ENCODE results near the gene ZNF135.
A peak's percentile ranks its signal among the peaks of the same experiment; 100 is the strongest.

The ZNF135 gene

DNA sequence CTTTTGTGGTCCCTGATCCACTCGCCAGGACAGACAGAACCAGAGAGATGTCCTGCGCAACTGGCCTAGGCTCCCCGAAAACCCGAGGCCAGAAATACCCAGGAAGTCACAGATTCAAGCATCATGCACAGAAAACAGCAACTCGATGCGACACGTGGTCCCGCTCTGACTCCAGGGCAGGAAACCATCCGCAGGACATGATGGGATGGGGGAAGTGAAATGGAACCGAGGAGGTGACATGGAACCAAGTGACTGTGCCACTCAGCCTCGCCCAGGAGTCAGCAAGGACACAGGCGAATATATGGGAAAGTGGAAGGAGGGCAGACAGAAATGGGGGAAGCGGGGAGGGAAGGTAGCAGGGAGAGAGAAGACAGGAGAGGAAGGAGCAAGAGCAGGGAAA is 37.8 kb downstream of the ZNF135 start:
- DNase-seq = no peak

- DNase-seq = no peak
Observed at GRCh38 chr19:58097349-58097748, 38.3 kb downstream of the ZNF135 start.

DNA sequence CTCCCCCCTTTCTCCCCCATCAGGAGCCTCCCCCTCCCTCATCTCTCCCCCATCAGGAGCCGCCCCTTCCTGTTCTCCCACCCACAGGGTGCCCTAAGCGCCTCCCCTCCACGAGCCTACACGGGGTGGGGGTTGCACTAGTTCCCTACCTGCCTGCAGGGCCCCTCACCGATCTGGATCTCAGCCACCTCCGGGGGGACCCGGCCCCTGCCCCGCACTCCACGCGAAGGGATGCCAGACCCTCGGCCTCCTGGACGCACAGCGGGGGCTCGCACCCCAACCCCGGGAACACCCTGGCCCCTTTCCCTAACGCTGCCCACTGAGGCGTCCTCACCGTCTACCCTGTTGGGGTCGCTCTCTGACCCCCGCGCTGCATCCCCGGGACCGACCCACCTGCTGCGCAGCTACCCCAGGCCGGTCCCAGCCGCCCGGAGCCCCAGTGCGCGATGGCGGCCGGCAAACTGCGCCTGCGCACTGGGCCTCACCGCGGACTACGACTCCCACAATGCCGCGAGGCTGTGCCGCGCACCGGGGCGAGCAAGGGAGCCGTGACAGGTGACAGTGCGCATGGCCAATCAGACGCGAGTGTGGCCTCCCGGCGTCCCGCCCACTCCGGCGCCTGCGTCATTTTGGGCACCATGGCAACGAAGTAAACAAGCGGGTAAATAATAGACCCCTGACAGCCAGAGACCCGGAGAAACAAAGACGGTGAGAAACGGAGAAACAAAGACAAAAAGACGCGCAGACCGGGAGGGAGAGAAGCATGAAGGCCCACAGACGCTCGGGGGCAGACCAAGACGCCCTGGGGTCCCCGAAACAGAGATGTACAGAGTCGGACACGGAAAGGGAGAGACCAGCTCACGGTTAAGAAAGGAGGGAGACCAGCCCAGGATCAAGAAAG is 38.9 kb downstream of the ZNF135 start, which contains the start of gene ZSCAN18:
TSS of gene ZSCAN18 (minus strand) at position 451 of the 901 bp plus-strand sequence. CDS start 7,964 bp downstream, outside the sequence.
- DNase-seq = peak; percentile 97

DNA sequence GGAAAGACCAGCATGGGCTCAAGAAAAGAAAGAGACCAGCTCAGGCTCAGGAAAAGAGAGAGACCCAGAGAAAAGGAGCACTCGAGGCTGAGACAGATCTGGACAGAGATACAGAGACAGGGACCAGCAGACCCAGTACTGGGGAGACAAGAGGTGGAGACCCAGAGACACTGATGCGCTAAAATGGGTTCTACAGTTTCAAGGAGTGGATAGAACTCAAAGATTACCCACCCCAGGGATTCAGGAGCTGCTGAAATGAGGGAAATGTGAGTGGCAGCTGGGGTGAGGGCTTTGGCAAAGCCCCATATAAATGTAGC is 39.6 kb downstream of the ZNF135 start:
- no peak for DNase-seq

DNA sequence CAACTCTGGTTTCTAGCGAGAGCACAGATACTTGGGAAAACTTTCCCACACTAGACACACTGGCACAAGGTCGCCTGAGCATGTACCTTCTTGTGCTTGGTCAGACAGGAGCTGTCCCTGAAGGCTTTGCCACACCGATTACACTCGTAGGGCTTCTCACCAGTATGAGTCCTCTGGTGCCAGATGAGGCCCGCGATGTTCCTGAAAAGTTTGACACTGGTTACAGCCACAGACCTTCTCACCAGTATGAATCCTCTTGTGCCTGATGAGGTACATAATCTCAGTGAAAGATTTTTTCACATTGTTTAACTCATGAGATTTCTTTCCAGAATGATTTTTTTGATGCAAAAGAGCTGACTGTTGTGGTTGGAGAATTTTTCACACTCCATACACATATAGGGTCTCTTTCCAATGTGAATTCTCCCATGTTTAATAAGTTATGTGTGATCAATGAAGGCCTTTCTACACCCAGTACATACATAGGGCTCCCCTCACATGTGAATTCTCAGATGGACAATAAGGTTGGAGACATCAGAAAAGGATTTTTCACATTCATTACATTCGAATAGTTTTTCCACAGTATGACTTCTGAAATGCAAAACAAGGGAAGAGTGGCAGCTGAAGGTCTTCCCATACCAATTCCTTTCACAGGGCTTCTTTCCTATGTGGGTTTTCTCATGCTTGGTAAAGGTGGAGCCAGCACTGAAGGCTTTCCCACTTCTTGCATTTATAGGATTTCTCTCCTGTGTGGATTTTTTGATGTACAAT is 48.9 kb downstream of the ZNF135 start:
- no peak for DNase-seq

DNA sequence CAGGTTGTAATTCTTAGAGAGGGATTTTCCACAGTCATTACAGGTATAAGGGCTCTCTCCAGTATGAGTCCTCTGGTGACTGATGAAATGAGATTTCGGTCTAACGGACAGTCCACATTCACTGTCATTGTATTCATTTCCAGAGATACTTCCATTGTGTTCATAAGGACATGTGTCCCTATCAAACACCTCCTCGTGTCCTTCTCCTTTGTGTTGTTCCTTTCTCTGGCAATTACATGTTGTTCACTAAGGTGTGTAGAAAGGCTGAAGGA is 49.4 kb downstream of the ZNF135 start:
- no peak for DNase-seq

DNA sequence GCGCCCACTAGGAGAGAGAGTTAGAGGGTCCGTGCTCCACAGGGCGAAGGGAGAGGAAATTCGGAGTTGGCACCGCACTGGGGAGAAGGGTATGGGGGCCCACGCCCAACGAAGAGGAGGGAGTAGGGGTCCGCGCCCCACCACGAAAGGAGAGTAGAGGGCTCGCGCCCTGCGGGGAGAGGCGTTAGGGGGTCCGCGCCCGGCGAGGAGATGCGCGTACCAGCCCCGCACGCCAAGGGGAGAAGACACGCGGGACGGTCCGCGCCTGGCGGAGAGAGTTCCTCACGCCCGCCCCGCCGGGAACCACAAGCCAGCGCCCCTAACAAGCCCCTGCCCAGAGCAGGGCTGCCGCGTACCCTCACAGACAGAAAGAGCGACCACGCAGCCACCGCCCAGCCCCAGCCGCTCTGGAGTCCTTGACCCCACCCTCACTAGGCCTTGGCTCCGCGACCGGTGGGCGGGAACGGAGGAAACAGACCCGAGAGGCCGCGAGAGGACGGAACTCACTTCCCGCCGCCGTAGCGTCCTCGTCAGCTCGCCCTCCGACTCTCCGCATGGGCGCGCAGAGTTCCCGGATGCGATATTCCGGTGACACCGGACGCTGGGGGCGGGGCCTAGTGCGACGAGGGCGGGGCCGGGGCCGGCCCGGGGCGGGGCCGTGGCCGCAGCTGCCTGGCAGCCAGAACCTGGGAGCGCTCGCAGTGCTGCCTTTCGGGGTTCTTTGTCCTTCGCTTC is 58.9 kb downstream of the ZNF135 start:
- no peak for DNase-seq

- DNase-seq = no peak
Observed at GRCh38 chr19:58118979-58119733, 60.1 kb downstream of the ZNF135 start.

All from CD4-positive, alpha-beta T cell treated with Interleukin-4 for 4 hours (primary cell).